Activated naive CD8-positive, alpha-beta T cell treated with anti-CD3 and anti-CD28 coated beads for 36 hours (primary cell): ENCODE results near the gene SLAIN1. TPM values are rescaled to one million over a fixed set of nuclear protein-coding genes. Genes with fewer than 3 reads are reported as not detected.

Source experiments
- DNase-seq: peaks from one replicate; pipeline ENCODE4 v3.0.0; 2021
- H3K27ac Mint-ChIP-seq: one replicate; pipeline ENCODE4 v1.8.0; 2022; ENCODE audit warnings: mild to moderate bottlenecking, moderate library complexity, mixed read lengths
- H3K27me3 Mint-ChIP-seq: one replicate; pipeline ENCODE4 v1.8.0; 2022; ENCODE audit warnings: mild to moderate bottlenecking, mixed read lengths
- H3K36me3 Mint-ChIP-seq: one replicate; pipeline ENCODE4 v1.8.0; 2021; ENCODE audit warnings: mild to moderate bottlenecking, mixed read lengths
- H3K4me1 Mint-ChIP-seq: one replicate; pipeline ENCODE4 v1.8.0; 2021; ENCODE audit warnings: mixed read lengths
- H3K4me3 Mint-ChIP-seq: one replicate; pipeline ENCODE4 v1.8.0; 2022; ENCODE audit warnings: mild to moderate bottlenecking, moderate library complexity, mixed read lengths
- H3K9me3 Mint-ChIP-seq: one replicate; pipeline ENCODE4 v1.8.0; 2022; ENCODE audit warnings: mixed read lengths
- total RNA-seq, 2 experiments: library from RNA; stranded (reverse); gene quantifications; one replicate each; pipeline ENCODE4 v1.2.3, GENCODE V29; 2021

Gene SLAIN1
- total RNA-seq, 2 experiments from 2014 or later: 29.3 to 31.3 TPM

DNA sequence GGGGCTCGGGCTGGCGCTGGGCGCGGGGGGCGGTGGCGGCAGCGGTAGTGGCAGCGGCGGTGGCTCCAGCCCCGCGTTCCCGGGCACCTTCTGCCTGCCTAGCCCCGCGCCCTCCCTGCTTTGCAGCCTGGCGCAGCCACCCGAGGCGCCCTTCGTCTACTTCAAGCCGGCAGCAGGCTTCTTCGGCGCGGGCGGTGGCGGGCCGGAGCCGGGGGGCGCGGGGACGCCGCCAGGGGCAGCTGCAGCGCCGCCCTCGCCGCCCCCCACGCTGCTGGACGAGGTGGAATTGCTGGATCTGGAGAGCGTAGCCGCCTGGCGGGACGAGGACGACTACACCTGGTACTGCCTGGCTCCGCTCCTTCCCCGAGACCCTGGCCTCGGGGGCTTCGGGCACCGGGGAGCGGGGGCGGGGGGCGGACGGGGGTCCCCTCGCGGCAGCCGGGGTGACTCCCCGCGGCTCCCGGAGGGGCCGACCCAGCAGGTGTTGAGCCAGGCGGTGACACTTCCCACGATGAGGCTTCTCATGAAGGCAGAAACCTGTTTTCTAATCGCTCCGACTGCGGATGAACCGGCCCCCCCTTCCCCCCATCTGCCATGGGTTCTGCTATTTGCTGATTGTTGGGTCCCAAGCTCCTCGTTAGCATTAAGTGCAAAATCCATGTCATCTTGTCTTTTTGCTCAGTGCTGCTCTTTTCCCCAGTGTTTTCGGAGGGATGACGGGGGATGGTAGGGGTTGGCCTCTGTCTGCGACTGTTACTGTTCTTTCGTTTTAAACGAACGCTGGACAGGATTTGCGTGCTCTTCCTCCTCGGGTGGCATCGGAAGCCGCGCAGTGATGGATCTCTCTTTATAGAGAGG, 943 bp downstream of the SLAIN1 start:
- peak overlapping the region; percentile 100 for H3K4me3 Mint-ChIP-seq
- H3K4me1 Mint-ChIP-seq: peaks cover 40% of the 10 kb centered on the region
- peaks cover 9% of the 10 kb centered on the region for H3K36me3 Mint-ChIP-seq
- H3K27me3 Mint-ChIP-seq: peaks cover 4% of the 10 kb centered on the region
- DNase-seq: peak; percentile 46
- no peaks in the 10 kb centered on the region for H3K9me3 Mint-ChIP-seq
- peak overlapping the region; percentile 95 for H3K27ac Mint-ChIP-seq

DNA sequence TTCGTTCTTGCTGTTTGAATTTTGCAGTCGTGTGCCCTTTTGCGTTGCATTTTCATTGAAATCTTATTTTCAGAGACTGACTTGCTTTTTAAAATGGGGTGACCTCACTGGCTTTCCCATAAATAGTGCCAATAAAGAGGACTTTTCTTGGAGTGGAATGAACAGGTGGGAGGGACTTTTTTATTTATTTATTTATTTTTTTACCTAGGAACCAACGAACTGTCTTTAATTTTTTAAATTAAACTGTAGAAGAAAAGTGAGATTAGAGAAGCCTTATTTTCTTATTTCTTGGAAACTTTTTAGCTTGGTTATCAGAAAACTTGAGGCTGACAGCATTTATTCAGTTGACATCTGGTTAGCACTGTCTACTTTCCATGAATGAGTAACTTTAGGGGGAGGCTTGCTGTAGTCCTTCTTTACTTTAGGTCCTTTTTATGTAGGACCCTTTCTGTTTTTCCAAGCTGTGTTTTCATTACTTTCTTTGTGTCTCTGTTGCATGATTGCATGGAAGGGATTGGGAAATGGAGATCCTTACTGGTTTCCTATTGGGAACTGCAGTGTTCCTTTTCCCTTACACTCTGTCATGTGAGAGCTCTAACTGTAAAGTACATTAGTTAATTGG, 1.7 kb downstream of the SLAIN1 start:
- H3K27me3 Mint-ChIP-seq: peaks cover 4% of the 10 kb centered on the region
- peak overlapping the region; percentile 100 for H3K4me3 Mint-ChIP-seq
- H3K36me3 Mint-ChIP-seq: peaks cover 9% of the 10 kb centered on the region
- DNase-seq: no peak
- H3K27ac Mint-ChIP-seq: peak overlapping the region; percentile 95
- H3K9me3 Mint-ChIP-seq: no peaks in the 10 kb centered on the region
- H3K4me1 Mint-ChIP-seq: peaks cover 42% of the 10 kb centered on the region

DNA sequence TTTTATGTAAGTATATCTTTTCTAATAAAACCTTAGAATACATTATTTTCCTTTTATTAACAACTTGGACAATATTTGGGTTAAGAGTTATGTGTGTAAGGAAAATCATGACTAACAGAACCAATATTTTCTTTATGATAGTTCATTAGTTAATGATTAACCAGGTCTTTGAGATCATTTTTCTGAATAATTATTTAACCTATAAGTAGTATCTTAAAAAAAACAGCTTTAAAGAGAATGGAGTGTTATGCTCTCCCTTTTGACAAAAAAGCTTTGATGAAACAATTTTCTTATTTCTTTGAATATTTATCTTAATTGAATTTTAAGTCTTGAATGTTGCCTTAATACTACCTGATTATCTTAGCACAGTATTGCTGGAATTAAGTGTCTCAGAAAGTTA, 3.8 kb downstream of the SLAIN1 start:
- Mint-ChIP-seq H3K4me3 (no peak overlapping the region), H3K36me3 (peaks cover 15% of the 10 kb centered on the region), H3K4me1 (peaks cover 40% of the 10 kb centered on the region), H3K27ac (no peak overlapping the region), H3K27me3 (no peaks in the 10 kb centered on the region), H3K9me3 (no peaks in the 10 kb centered on the region)
- DNase-seq: no peak

DNA sequence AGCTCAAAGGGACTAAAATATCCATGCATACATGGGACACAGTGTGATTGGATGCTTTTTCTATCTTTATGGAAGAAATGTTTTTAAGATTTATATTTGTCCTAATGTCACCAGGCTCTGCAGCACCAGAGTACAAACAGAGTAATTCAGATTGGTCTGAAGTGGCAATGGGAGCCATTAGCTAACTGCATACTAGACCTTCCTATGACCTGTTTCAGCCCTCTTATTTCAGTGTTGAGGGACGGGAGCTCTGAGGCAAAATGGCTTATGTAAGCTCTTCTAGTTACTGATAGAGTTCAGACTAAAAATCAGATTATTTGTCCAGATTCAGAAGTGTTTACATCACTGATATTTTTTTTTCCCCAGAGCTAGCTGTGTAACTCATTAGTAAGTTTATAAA, 4.9 kb downstream of the SLAIN1 start:
- Mint-ChIP-seq H3K36me3 (peaks cover 25% of the 10 kb centered on the region), H3K4me1 (peaks cover 34% of the 10 kb centered on the region), H3K4me3 (no peak overlapping the region), H3K9me3 (peaks cover 5% of the 10 kb centered on the region), H3K27ac (no peak overlapping the region), H3K27me3 (no peaks in the 10 kb centered on the region)
- no peak for DNase-seq

DNA sequence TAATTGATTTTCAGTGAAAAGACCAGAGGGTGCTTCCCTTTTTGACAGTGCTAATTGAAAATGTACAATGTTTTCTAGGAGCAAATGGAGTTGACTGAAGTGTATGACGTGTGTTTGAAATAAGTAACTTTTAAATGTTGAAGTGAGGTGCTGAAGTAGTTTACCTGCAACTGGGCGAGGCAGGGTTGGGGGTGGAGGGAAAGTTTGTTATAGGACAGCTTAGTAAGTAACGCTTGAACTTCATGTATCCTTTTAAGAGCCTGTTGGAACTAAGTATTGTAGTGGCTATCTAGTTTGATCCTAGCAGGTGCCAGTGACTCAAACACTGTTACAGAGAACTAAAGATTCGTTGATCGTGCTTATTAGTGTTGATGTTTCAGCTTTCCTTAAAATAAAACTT, 5.9 kb downstream of the SLAIN1 start:
- peaks cover 34% of the 10 kb centered on the region for H3K4me1 Mint-ChIP-seq
- peaks cover 12% of the 10 kb centered on the region for H3K9me3 Mint-ChIP-seq
- H3K27me3 Mint-ChIP-seq: no peaks in the 10 kb centered on the region
- H3K36me3 Mint-ChIP-seq: peaks cover 36% of the 10 kb centered on the region
- H3K27ac Mint-ChIP-seq: no peak overlapping the region
- H3K4me3 Mint-ChIP-seq: no peak overlapping the region
- no peak for DNase-seq

DNA sequence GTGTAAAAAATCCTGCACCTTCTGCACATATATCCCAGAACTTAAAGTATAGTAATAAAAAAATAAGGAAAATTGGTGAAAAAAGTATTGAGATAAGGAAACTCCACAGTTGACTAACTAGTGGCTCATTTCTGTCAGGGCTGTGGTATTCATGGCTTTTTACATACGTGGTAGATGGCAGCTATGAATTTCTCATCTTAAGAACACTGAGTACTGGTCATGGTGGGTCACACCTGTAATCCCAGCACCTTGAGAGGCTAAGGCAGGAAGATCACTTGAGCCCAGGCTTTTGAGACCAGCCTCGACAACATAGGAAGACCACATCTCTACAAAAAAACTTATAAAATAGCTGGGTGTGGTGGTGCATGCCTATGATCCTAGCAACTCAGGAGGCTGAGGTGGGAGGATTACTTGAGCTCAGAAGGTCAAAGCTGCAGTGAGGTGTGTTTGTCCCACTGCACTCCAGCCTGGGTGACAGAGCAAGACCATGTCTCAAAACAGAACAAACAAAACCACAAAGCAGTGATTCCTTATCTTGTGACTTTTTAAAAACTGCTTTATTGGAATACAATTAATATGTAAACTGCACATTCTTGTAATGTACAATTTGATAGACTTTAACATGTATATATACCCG, 16.8 kb downstream of the SLAIN1 start:
- DNase-seq: no peak
- no peaks in the 10 kb centered on the region for H3K27me3 Mint-ChIP-seq
- peaks cover 35% of the 10 kb centered on the region for H3K36me3 Mint-ChIP-seq
- H3K27ac Mint-ChIP-seq: no peak overlapping the region
- H3K4me1 Mint-ChIP-seq: peaks cover 40% of the 10 kb centered on the region
- H3K4me3 Mint-ChIP-seq: no peak overlapping the region
- peaks cover 34% of the 10 kb centered on the region for H3K9me3 Mint-ChIP-seq

DNA sequence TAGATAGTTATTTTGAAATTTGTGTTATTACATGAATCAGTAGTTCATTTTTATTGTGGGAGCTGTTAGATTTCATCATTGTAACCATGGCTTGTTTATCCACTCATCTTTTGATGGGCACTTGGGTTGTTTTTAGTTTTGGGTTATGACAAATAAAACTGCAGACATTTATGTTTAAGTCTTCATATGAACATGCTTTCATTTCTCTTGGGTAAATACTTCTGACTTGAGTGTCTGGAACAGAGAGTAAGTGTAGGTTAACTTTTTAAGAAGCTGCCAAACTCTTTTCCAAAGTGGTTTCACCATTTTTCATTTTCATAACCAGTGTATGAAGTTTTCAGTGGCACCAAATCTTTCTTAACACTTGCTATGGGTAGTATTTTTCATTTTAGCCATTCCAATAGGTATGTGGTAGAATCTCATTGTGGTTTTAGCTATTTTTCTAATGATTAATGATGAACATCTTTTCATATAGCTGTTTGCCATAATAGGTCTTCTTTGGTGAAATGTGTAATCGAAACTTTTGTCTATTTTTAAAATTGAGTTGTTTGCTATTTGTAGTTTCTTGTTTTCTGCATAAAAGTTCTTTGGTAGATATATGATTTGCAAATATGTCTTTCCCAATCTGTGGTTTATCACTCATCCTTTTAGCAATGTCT, 17.9 kb downstream of the SLAIN1 start:
- Mint-ChIP-seq H3K36me3 (peaks cover 38% of the 10 kb centered on the region), H3K9me3 (peaks cover 27% of the 10 kb centered on the region), H3K4me1 (peaks cover 43% of the 10 kb centered on the region), H3K27ac (no peak overlapping the region), H3K27me3 (no peaks in the 10 kb centered on the region), H3K4me3 (no peak overlapping the region)
- no peak for DNase-seq

DNA sequence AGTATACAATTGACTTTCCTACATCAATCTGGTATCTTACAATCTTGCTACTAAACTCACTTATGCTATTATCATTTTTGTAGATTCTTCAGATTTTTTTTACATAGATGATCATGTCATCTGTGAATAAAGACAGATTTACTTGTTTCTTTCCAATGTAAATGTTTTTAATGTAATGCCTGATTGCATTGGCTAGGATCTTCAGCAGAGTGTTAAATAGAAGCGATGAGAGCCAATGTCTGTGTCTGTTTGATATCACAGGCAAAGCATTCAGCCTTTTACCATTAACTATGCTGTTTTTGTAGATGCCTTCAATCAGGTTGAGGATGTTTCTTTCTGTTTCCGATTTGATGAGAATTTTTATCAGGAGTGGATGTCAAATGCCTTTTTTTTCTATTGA, 19.2 kb downstream of the SLAIN1 start:
- Mint-ChIP-seq H3K27me3 (no peaks in the 10 kb centered on the region), H3K36me3 (peaks cover 40% of the 10 kb centered on the region), H3K9me3 (peaks cover 16% of the 10 kb centered on the region), H3K27ac (no peak overlapping the region), H3K4me1 (peaks cover 52% of the 10 kb centered on the region), H3K4me3 (no peak overlapping the region)
- no peak for DNase-seq

DNA sequence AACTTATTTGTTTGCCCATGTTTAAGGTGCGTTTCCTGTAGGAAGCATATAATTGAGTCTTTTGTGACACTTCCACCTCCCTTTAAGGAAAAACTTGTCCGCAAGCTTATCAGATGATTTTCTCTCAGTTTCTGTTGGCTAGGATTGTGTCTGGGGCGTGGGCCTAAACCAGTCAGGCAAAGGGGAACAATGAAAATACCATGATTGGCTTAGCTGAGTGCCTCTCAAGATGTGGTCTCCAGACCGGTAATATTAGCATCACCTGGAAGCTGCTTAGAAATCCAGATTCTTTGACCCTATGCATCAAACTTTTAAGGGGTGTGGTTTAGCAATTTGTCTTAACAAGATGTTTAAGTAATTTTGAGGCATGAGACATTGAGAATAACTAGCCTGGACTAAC, 20.0 kb downstream of the SLAIN1 start:
- DNase-seq: no peak
- Mint-ChIP-seq H3K27ac (no peak overlapping the region), H3K27me3 (no peaks in the 10 kb centered on the region), H3K4me1 (peaks cover 52% of the 10 kb centered on the region), H3K36me3 (peaks cover 41% of the 10 kb centered on the region), H3K9me3 (peaks cover 8% of the 10 kb centered on the region), H3K4me3 (no peak overlapping the region)

DNA sequence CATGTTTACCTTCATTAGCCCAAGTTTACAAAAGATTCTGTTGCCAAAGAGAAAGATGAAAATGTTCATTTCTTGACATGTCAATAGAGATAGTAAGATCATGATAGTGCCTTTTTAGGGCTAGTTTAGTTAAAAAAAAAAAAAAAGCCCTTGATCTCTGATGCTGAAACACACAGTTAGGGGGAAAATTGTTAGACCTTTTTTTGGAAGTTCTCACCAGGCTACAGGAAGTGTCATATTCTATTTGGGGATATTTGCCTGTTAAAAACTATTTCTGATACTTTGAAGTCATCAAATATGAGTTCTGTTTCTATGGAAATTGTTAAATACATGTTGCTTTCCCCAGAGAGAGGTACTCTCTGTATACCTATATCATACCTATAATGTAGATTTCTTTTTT, 21.6 kb downstream of the SLAIN1 start:
- Mint-ChIP-seq H3K4me3 (no peak overlapping the region), H3K4me1 (peaks cover 54% of the 10 kb centered on the region), H3K9me3 (peaks cover 2% of the 10 kb centered on the region), H3K27ac (no peak overlapping the region), H3K27me3 (no peaks in the 10 kb centered on the region), H3K36me3 (peaks cover 53% of the 10 kb centered on the region)
- no peak for DNase-seq

DNA sequence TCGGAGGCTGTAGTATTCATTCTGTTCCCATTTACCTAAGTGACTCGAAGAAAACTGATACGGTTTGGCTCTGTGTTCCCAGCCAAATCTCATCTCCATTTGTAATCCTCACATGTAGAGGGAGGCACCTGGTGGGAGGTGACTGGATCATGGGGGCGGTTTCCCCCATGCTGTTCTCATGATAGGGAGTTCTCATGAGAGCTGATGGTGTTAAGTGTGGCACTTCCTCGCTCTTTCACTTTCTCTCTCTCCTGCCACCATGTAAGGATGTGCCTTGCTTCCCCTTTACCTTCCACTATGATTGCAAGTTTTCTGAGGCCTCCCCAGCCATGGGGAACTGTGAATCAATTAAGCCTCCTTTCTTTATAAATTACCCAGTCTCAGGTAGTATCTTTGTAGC, 23.5 kb downstream of the SLAIN1 start:
- Mint-ChIP-seq H3K36me3 (peaks cover 53% of the 10 kb centered on the region), H3K4me1 (peaks cover 52% of the 10 kb centered on the region), H3K4me3 (no peak overlapping the region), H3K27me3 (no peaks in the 10 kb centered on the region), H3K9me3 (peaks cover 2% of the 10 kb centered on the region), H3K27ac (peak overlapping the region; percentile 52)
- DNase-seq: no peak

DNA sequence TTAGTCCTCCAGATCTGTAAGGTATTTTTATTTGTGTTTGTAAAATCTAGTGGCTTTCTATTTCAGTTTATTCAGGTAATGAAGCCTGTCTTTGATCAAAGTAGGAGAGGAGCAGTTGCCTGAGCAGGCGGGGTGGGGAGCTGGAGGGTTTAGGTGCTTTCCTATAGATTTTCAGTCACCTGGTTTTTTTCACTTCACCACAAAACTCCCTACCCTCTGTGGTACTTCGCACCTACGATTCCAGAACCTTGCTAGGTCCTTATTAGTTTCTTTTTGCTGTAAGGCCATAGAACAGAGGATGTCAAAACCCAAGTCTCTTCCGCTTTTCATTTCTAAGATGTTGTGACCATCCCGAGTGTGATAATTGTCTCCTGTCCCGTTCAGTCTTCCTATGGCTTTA, 26.6 kb downstream of the SLAIN1 start:
- peak overlapping the region; percentile 50 for H3K27ac Mint-ChIP-seq
- peaks cover 47% of the 10 kb centered on the region for H3K4me1 Mint-ChIP-seq
- H3K27me3 Mint-ChIP-seq: no peaks in the 10 kb centered on the region
- no peak for DNase-seq
- peaks cover 62% of the 10 kb centered on the region for H3K36me3 Mint-ChIP-seq
- no peak overlapping the region for H3K4me3 Mint-ChIP-seq
- H3K9me3 Mint-ChIP-seq: peaks cover 2% of the 10 kb centered on the region

DNA sequence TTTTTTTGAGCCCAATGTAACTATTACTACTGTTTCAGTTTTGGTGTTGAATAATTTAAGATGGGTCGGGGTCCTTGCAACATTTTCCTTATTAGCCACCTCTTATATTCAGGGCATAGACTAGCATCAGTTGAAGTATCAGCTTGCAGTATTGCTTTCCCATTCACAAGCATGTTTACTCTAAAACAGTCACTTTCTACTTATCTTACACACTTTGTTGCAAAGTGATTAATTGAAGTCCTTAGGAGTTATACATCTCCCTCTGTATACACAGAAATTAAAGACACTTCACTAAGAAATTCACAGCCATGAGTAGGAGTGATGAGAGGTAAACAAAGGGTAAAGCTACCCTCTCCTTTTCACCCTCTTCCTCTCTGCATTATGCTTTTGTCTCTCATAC, 27.6 kb downstream of the SLAIN1 start:
- Mint-ChIP-seq H3K27ac (no peak overlapping the region), H3K36me3 (peaks cover 61% of the 10 kb centered on the region), H3K27me3 (no peaks in the 10 kb centered on the region), H3K4me3 (no peak overlapping the region), H3K9me3 (peaks cover 2% of the 10 kb centered on the region), H3K4me1 (peaks cover 51% of the 10 kb centered on the region)
- no peak for DNase-seq

DNA sequence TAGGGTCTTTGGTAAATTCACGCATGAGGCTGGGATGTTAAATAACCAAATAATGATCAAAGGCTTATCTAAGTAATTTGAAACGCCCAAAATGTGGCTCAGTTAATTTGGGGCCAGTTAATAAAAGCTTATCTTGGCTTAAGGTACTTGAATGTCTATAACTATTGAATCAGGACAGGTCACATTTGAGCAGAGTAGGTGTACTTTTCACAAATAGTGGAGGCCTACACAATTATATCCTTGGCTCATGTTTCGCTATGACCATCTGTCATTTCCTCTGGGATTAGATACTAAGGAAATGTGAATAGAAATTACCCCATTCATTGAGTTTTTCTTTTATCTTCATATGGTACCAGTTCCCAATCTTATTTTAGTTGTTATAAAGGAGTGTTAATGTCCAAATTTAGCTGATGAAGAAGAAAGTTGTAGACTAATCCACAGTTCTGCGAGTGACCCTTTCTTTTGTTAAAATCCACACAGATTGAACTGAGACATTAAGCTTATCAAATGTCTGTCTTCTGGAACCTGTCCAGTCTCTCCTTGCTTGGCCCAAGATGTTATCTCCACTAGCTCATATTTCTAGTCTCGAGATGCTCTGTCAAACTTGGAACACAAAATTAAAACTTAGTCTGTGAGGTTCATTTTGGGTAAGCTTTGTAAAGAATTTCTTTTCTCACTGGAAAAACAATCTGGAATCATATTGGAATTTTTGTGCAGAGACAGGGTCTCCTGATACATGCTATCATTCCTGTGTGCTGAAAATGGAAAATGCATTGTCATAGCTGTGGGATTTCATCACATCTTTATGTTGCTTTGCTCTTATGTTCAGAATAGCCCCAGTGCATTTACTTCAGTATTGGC, 31.0 kb downstream of the SLAIN1 start:
- Mint-ChIP-seq H3K36me3 (peaks cover 34% of the 10 kb centered on the region), H3K9me3 (no peaks in the 10 kb centered on the region), H3K4me1 (peaks cover 55% of the 10 kb centered on the region), H3K27me3 (no peaks in the 10 kb centered on the region), H3K27ac (no peak overlapping the region), H3K4me3 (no peak overlapping the region)
- no peak for DNase-seq
